Natural killer cell (primary cell): ENCODE measurements around the gene CCDC127. TPM values are rescaled to one million over a fixed set of nuclear protein-coding genes. Genes with fewer than 3 reads are reported as not detected.

Experiments
- ATAC-seq, 3 donors: fragments of 150-1000 bp in 2 of 3; fragments of 200-7000 bp in 1 of 3; cut with Tn5 transposase; 1 replicate in 1 of 3; 2 replicates in 2 of 3; pipeline ENCODE4 v1.10.0; 2021; ENCODE audit warnings: mild to moderate bottlenecking in 2 of 3, moderate library complexity in 2 of 3
- DNase-seq, 2 donors: peaks; one replicate each; pipeline versions ENCODE4 v3.0.0 to v3.0.0-alpha.2; 2013 to 2021; ENCODE audit warnings: mixed read lengths in 1 of 2
- H3K27ac ChIP-seq: one replicate; pipeline ENCODE4 v1.5.1; 2013; ENCODE audit warnings: mild to moderate bottlenecking, low read length
- H3K27me3 ChIP-seq: one replicate; pipeline ENCODE4 v1.6.1; 2013; ENCODE audit warnings: low read length; ENCODE audit not compliant: control insufficient read depth, insufficient read depth
- H3K36me3 ChIP-seq: one replicate; pipeline ENCODE4 v1.6.1; 2013; ENCODE audit warnings: low read length; ENCODE audit not compliant: control insufficient read depth, insufficient read depth
- H3K4me1 ChIP-seq: one replicate; pipeline ENCODE4 v1.6.1; 2013; ENCODE audit warnings: low read length; ENCODE audit not compliant: control insufficient read depth, insufficient read depth
- H3K4me3 ChIP-seq: one replicate; pipeline ENCODE4 v1.5.1; 2013; ENCODE audit warnings: low read length
- H3K9me3 ChIP-seq: one replicate; pipeline ENCODE4 v1.6.1; 2013; ENCODE audit warnings: low read length; ENCODE audit not compliant: control insufficient read depth, insufficient read depth
- H3K27ac Mint-ChIP-seq, 2 donors: one replicate each; pipeline ENCODE4 v1.8.0; 2022; ENCODE audit warnings: mild to moderate bottlenecking in 2 of 2, mixed read lengths in 2 of 2, moderate library complexity in 1 of 2
- H3K27me3 Mint-ChIP-seq, 2 donors: one replicate each; pipeline ENCODE4 v1.8.0; 2022; ENCODE audit warnings: low read depth in 2 of 2, mixed read lengths in 2 of 2
- H3K36me3 Mint-ChIP-seq: one replicate; pipeline ENCODE4 v1.8.0; 2022; ENCODE audit warnings: mixed read lengths
- H3K4me1 Mint-ChIP-seq, 2 donors: one replicate each; pipeline ENCODE4 v1.8.0; 2022; ENCODE audit warnings: mixed read lengths in 2 of 2
- H3K4me3 Mint-ChIP-seq: one replicate; pipeline ENCODE4 v1.8.0; 2022; ENCODE audit warnings: mild to moderate bottlenecking, moderate library complexity, mixed read lengths
- H3K9me3 Mint-ChIP-seq, 2 donors: one replicate each; pipeline ENCODE4 v1.8.0; 2022; ENCODE audit warnings: mixed read lengths in 2 of 2
- WGBS: methylation state at CpG from one replicate; pipeline ENCODE4 v1.1.7; 2013; ENCODE audit warnings: missing lambda C conversion rate; ENCODE audit not compliant: insufficient coverage; 5-methylcytosine and 5-hydroxymethylcytosine counted together
- intact Hi-C: fragments of 100-400 bp; cut with micrococcal nuclease; formaldehyde crosslinking; loops from one replicate; pipeline ENCODE4 v1.14.2; 2022
- total RNA-seq, 4 donors: library from RNA; stranded (reverse); fragments of 120-200 nt in 1 of 4; gene quantifications; one replicate each; pipeline versions ENCODE4 v1.2.3 to v1.2.4, GENCODE V29; 2013 to 2022
- TF ChIP-seq, protein P1 (sequence below): fragments of 200-600 bp; IDR thresholded peaks from one replicate; pipeline ENCODE4 v1.8.0; 2022; ENCODE audit warnings: antibody characterized with exemption

The CCDC127 gene
- total RNA-seq, 3 donors from 2014 or later (not counting 1 experiment from before 2014, with no cell fraction given): 4.4 to 6.2 (median 5.4) TPM

DNA sequence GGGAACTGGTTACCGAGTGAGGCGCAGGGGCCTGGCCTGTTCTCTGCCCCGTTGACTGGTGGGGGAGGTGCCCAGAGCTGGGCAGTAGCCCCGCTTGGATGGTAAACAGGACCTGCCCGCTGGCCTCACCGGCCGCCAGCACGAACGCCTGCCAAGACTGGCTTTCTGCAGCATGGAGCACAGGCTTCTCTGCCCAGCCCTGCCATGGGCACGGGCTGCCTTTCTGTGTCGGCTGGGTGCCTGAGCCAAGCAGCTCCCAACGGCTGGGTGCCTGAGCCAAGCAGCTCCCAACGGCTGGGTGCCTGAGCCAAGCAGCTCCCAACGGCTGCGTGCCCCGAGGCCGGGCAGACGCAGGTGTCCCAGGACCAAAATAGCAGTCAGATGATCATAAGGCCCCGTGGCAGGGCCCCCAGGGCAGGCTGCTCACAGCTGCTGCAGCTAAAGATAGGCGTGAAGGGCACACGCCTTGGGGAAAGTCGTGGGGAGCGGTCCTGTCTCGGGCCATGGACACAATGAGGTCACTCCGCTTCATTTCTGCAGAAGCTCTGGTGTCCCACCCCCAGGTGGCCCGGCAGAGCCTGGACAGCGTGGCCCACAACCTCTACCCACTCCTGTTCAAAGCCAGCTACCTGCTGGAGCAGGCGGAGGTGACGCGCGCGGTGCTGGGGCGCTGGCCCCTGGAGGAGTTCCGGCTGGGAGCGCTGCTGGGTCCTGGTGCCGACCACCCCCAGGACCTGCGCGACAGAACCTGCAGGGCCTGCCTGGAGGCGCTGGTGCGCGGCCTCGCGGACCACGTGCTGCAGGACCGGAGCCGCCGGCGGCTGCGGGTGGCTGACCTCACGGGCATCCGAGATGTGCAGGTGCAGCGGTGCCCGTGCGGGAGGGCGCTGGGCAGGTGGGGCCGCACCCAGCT, 26.7 kb downstream of the CCDC127 start, which contains the start of gene LRRC14B:
Gene LRRC14B, plus strand, starts transcription at position 460 of the 913 bp plus-strand sequence. Its CDS starts 44 bp downstream, at position 504.
- no peaks in the 10 kb centered on the region for H3K27me3 ChIP-seq
- ATAC-seq (no peak), DNase-seq (peak in 1 of 2 donors; percentile 35)
- H3K9me3 Mint-ChIP-seq: no peaks in the 10 kb centered on the region
- H3K27ac ChIP-seq: no peak within 1 kb of the TSS
- TF ChIP-seq, protein P1, sequence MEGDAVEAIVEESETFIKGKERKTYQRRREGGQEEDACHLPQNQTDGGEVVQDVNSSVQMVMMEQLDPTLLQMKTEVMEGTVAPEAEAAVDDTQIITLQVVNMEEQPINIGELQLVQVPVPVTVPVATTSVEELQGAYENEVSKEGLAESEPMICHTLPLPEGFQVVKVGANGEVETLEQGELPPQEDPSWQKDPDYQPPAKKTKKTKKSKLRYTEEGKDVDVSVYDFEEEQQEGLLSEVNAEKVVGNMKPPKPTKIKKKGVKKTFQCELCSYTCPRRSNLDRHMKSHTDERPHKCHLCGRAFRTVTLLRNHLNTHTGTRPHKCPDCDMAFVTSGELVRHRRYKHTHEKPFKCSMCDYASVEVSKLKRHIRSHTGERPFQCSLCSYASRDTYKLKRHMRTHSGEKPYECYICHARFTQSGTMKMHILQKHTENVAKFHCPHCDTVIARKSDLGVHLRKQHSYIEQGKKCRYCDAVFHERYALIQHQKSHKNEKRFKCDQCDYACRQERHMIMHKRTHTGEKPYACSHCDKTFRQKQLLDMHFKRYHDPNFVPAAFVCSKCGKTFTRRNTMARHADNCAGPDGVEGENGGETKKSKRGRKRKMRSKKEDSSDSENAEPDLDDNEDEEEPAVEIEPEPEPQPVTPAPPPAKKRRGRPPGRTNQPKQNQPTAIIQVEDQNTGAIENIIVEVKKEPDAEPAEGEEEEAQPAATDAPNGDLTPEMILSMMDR: no peak
- peaks cover 9% of the 10 kb centered on the region for H3K4me1 ChIP-seq
- 23% methylated on average over 56 of the region's 56 CpGs for WGBS
- no peaks in the 10 kb centered on the region for H3K9me3 ChIP-seq
- intact Hi-C loops: no loop called here
- no peak within 1 kb of the TSS for H3K4me3 ChIP-seq
- H3K4me1 Mint-ChIP-seq: peaks cover 8 to 10% of the 10 kb centered on the region in 2 donors
- no peak within 1 kb of the TSS for H3K4me3 Mint-ChIP-seq
- H3K36me3 Mint-ChIP-seq: no peaks in the 10 kb centered on the region
- no peaks in the 10 kb centered on the region for H3K36me3 ChIP-seq
- no peak within 1 kb of the TSS for H3K27ac Mint-ChIP-seq
- H3K27me3 Mint-ChIP-seq: peaks cover 0 to 11% of the 10 kb centered on the region in 2 donors

DNA sequence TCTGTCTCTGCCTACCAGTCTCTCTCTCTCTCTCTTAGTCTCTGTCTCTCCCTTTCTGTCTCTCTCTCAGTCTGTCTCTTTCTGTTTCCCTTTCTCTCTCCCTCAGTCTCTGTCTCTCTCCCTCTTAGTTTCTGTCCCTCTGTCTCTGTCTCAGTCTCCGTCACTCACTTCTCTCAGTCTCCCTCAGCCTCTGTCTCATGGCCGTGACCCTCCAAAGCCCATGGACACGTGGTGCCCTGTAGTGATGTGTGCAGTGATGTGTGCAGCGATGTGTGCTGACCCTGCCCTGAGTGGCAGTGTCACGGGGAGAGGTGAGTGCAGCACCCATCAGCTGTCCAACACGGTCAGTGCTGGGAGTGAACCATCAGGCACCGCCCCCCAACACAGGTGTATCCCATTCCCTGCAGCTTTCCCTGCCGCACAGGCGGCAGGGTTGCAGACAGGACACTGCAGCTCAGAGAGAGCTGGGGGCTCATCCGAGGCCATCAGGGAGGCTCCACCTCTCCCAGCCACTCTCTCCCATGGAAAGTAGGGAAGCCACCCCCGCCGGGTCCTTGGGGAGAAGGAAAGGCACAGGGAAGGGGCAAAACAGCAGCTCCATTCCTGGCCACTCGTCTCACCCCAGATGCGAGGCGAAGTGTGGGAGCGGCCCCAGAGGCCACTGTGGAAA, 27.5 kb downstream of the CCDC127 start:
- ATAC-seq (no peak), DNase-seq (no peak)
- TF ChIP-seq, protein P1: no peak
- Histone ChIP-seq H3K36me3 (no peaks in the 10 kb centered on the region), H3K27ac (no peak overlapping the region), H3K27me3 (no peaks in the 10 kb centered on the region), H3K4me1 (peaks cover 9% of the 10 kb centered on the region), H3K4me3 (no peak overlapping the region), H3K9me3 (no peaks in the 10 kb centered on the region)
- intact Hi-C loops: no loop called here
- Mint-ChIP-seq H3K36me3 (no peaks in the 10 kb centered on the region), H3K9me3 (no peaks in the 10 kb centered on the region), H3K4me3 (no peak overlapping the region), H3K27me3 (peaks cover 0 to 11% of the 10 kb centered on the region in 2 donors), H3K27ac (no peak overlapping the region), H3K4me1 (peaks cover 8 to 10% of the 10 kb centered on the region in 2 donors)
- 72% methylated on average over 16 of the region's 16 CpGs for WGBS

DNA sequence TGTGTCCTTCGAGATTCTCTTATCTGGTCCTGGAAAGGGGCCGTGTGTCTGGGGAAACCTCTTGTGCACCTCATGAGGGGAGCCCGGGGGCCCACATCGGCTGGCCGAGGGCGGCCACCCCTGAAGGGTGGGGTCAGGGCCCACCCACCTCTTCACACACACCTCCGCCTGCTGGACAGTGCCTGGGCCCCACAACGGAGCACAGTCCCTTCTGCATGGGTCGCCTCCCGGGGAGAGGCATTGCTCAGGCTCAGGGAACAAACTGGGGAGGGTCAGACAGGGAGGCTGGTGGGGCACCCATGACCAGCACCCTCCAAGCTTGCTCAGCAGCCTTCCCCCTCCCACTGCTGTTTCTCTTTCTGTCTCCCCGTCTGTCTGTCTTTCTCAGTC, 28.0 kb downstream of the CCDC127 start:
- Mint-ChIP-seq H3K27ac (no peak overlapping the region), H3K4me3 (no peak overlapping the region), H3K9me3 (no peaks in the 10 kb centered on the region), H3K27me3 (peaks cover 0 to 11% of the 10 kb centered on the region in 2 donors), H3K4me1 (peaks cover 8 to 10% of the 10 kb centered on the region in 2 donors), H3K36me3 (no peaks in the 10 kb centered on the region)
- 84% methylated on average over 11 of the region's 11 CpGs for WGBS
- Histone ChIP-seq H3K9me3 (no peaks in the 10 kb centered on the region), H3K36me3 (no peaks in the 10 kb centered on the region), H3K27me3 (no peaks in the 10 kb centered on the region), H3K4me3 (no peak overlapping the region), H3K4me1 (peaks cover 9% of the 10 kb centered on the region), H3K27ac (no peak overlapping the region)
- TF ChIP-seq, protein P1: no peak
- no peak for ATAC-seq
- intact Hi-C loops: loop anchor here (2.0 kb wide), 1 partner anchor 241 kb away; no protein-coding TSS in a partner anchor
- no peak for DNase-seq
